Progenitor cell of endocrine pancreas (in vitro differentiated cells): Measurements from ENCODE around the gene MYLK3. TPM values are rescaled to one million over a fixed set of nuclear protein-coding genes. Genes with fewer than 3 reads are reported as not detected.
A peak's percentile ranks its signal among the peaks of the same experiment; 100 is the strongest.
"Not testable (repeated sequence)": the region's sequence is repeated elsewhere in the genome, so short reads cannot be mapped to it uniquely, and the experiment has no call there.

Experiments used
- DNase-seq: peaks from one replicate; pipeline ENCODE4 v3.0.0; 2021; ENCODE audit warnings: low spot score; ENCODE audit not compliant: unreplicated experiment
- H3K27ac Mint-ChIP-seq: 2 replicates; pipeline ENCODE4 v1.8.0; 2021; ENCODE audit warnings: mild to moderate bottlenecking, moderate library complexity, mixed read lengths
- H3K27me3 Mint-ChIP-seq: 2 replicates; pipeline ENCODE4 v1.8.0; 2021; ENCODE audit warnings: mixed read lengths
- H3K36me3 Mint-ChIP-seq: 2 replicates; pipeline ENCODE4 v1.8.0; 2022; ENCODE audit warnings: mixed read lengths; ENCODE audit not compliant: insufficient read depth
- H3K4me1 Mint-ChIP-seq: 2 replicates; pipeline ENCODE4 v1.8.0; 2021; ENCODE audit warnings: low read depth, mixed read lengths
- H3K4me3 Mint-ChIP-seq: 2 replicates; pipeline ENCODE4 v1.8.0; 2021; ENCODE audit warnings: low read depth, mild to moderate bottlenecking, moderate library complexity, mixed read lengths
- H3K9me3 Mint-ChIP-seq: 2 replicates; pipeline ENCODE4 v1.8.0; 2021; ENCODE audit warnings: low read depth, mixed read lengths
- CTCF ChIP-seq: fragments of 200-600 bp; sonication (generic); IDR thresholded peaks from one replicate; pipeline ENCODE4 v1.5.0; 2021; ENCODE audit warnings: antibody characterized with exemption, mild to moderate bottlenecking; ENCODE audit not compliant: unreplicated experiment
- total RNA-seq: library from RNA; stranded (reverse); gene quantifications from 2 replicates; pipeline ENCODE4 v1.2.1, GENCODE V29; 2021

The MYLK3 gene
- total RNA-seq, 1 donor from 2014 or later, result 0.77 TPM

GRCh38 chr16:46789499-46790414 lies 41.6 kb upstream of the MYLK3 start:
- Mint-ChIP-seq H3K27ac (peak overlapping the region; percentile 93), H3K27me3 (no peaks in the 10 kb centered on the region), H3K4me1 (peaks cover 12% of the 10 kb centered on the region), H3K4me3 (peak overlapping the region; percentile 74), H3K9me3 (peaks cover 28% of the 10 kb centered on the region), H3K36me3 (peaks cover 19% of the 10 kb centered on the region)
- peak; percentile 58 for DNase-seq
- no peak for TF ChIP-seq CTCF

- no peak for DNase-seq
- no peak overlapping the region for H3K27ac Mint-ChIP-seq
- H3K36me3 Mint-ChIP-seq, result peaks cover 15% of the 10 kb centered on the region
- H3K4me3 Mint-ChIP-seq, result no peak overlapping the region
- no peaks in the 10 kb centered on the region for H3K27me3 Mint-ChIP-seq
- H3K4me1 Mint-ChIP-seq, result peaks cover 13% of the 10 kb centered on the region
- peaks cover 23% of the 10 kb centered on the region for H3K9me3 Mint-ChIP-seq
- TF ChIP-seq CTCF, result no peak
These were observed 40.8 kb upstream of the MYLK3 start for GRCh38 chr16:46788891-46789474.

GRCh38 chr16:46787909-46788308 lies 39.8 kb upstream of the MYLK3 start:
- H3K27ac Mint-ChIP-seq, result no peak overlapping the region
- no peak overlapping the region for H3K4me3 Mint-ChIP-seq

GRCh38 chr16:46785076-46785845 lies 37.1 kb upstream of the MYLK3 start:
- Mint-ChIP-seq H3K4me3 (no peak overlapping the region), H3K36me3 (peaks cover 6% of the 10 kb centered on the region), H3K4me1 (peaks cover 11% of the 10 kb centered on the region), H3K27ac (peak overlapping the region; percentile 56), H3K9me3 (peaks cover 16% of the 10 kb centered on the region), H3K27me3 (no peaks in the 10 kb centered on the region)
- DNase-seq, result no peak
- TF ChIP-seq CTCF, result no peak

More at GRCh38 chr16:46787909-46788308, 39.8 kb upstream of the MYLK3 start:
- no peak for TF ChIP-seq CTCF
- peaks cover 13% of the 10 kb centered on the region for H3K4me1 Mint-ChIP-seq
- no peaks in the 10 kb centered on the region for H3K27me3 Mint-ChIP-seq
- peaks cover 18% of the 10 kb centered on the region for H3K9me3 Mint-ChIP-seq
- no peak for DNase-seq
- peaks cover 11% of the 10 kb centered on the region for H3K36me3 Mint-ChIP-seq

- H3K36me3 Mint-ChIP-seq, DNase-seq, H3K27me3 Mint-ChIP-seq, H3K4me3 Mint-ChIP-seq, H3K4me1 Mint-ChIP-seq: not testable (repeated sequence)
- H3K27ac Mint-ChIP-seq, result peak overlapping the region; percentile 56
- H3K9me3 Mint-ChIP-seq, result peaks cover 18% of the 10 kb centered on the region
These were observed 36.4 kb upstream of the MYLK3 start for GRCh38 chr16:46784569-46784968.
